HG03442 (cell line): ENCODE results near the gene MPHOSPH9.
"Not testable (repeated sequence)": the region's sequence is repeated elsewhere in the genome, so short reads cannot be mapped to it uniquely, and the experiment has no call there.

ENCODE experiments used
- ATAC-seq: cut with Tn5 transposase; IDR thresholded peaks from one replicate; pipeline ENCODE4 v1.9.1; 2021; ENCODE audit warnings: mild to moderate bottlenecking, moderate library complexity; ENCODE audit not compliant: unreplicated experiment

MPHOSPH9 gene

GRCh38 chr12:123227581-123228258, 5.2 kb downstream of the MPHOSPH9 start:
- no peak for ATAC-seq

- no peak for ATAC-seq
Measured at GRCh38 chr12:123225443-123225842, 7.5 kb downstream of the MPHOSPH9 start.

DNA sequence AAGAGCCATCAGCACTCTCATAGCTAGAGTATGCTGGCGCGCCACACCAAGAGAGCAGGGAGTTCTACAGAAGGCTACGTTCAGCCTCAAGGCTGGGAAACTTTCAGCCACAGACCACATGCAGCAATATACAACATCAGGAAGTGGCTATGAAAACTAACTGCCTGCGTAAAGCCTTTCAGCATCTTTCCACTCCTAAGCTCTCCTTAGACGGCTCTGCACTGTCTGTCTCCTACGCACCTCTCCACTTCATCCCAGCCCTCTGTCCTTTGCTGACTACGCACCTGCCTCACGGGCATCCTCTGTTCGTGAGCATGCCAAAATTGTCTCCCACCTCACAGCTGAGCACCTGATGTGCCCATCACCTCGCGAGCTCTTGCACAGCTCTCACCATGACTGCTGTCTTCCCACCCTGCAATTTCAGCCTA, 9.7 kb downstream of the MPHOSPH9 start:
- ATAC-seq = peak; percentile 77

- ATAC-seq = not testable (repeated sequence)
Measured at GRCh38 chr12:123207815-123208214, 25.1 kb downstream of the MPHOSPH9 start.

DNA sequence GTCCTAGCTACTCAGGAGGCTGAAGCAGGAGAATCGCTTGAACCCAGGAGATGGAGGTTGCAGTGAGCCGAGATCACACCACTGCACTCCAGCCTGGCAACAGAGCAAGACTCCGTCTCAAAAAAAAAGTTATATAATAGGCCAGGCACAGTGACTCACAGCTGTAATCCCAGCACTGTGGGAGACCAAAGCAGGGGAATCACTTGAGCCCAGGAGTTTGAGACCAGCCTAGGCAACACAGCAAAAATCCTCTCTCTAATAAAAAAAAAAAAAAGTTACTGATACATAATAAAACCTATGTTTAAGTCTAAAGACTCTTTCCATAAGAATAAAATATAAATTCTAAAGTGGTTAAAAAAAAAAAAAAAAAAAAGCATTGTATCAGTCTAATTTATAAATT, 26.1 kb downstream of the MPHOSPH9 start:
- ATAC-seq = not testable (repeated sequence)

GRCh38 chr12:123200414-123200813, 32.5 kb downstream of the MPHOSPH9 start:
- ATAC-seq = no peak

DNA sequence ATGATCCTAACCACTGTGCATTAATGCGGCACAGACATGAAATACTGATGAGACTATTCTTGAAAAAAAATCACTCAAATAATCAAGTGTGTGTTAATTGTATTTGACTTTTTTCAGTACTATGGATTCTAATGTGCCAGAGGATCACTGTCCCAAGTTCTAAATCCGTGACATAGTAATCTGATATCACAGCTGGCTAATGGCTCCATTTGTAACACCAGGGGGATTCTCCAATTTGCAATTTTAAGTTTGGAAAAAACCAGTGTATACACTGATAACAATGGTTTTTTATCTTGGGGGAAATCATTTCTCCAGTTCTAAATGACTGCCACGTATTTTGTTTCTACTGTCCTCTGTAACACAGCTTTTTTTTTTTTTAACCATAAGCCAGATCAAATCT, 33.0 kb downstream of the MPHOSPH9 start:
- ATAC-seq = no peak

DNA sequence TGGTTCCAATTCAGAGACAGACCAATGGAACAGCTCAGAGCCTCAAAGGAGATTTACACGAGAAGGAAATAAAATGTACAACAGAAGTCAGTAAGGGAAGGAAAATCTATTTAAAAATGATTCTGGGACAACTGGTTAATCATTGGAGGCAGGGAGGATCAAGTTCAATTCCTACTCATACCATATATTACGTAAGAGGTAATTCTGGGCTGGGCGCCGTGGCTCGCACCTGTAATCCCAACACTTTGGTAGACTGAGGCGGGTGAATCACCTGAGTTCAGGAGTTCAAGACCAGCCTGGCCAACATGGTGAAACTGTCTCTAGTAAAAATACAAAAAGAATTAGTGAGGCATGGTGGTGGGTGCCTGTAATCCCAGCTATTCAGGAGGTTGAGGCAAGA, 45.3 kb downstream of the MPHOSPH9 start:
- ATAC-seq = no peak

- no peak for ATAC-seq
Measured at GRCh38 chr12:123180171-123180570, 52.8 kb downstream of the MPHOSPH9 start.

DNA sequence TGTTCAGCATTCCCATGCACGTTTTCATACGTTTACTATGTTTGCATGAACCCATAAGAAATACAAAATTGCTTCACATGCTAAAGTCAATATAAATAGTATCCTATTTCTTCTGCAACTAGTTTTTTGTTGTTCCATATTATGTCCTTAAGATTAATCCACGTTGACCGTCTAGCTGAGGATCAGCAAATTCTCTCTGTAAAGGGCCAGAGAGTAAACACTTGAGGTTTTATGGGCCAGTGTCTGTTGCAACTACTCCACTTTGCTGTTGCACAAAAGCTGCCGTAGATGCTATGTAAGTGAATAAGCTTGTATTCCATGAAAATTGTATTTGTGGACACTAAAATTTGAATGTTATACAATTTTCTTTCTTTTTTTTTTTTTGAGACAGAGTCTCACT, 61.0 kb downstream of the MPHOSPH9 start:
- no peak for ATAC-seq

- no peak for ATAC-seq
Measured at GRCh38 chr12:123167329-123167728, 65.6 kb downstream of the MPHOSPH9 start.

DNA sequence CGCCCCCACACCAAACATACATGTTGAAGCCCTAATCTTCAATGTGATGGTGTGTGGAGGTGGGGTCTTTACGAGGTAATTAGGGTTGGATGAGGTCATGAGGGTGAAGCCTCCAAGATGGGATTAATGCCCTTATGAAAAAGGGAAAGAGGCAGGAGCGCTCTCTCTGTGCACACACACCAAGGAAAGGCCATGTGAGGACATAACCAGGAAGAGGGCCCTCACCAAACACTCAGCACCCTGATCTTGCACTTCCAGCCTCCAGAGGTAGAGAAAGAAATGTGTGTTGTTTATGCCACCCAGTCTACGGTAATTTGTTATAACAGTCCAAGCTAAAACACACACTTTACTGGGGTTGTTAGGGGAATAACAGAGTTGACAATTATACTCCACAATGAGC, 67.4 kb downstream of the MPHOSPH9 start:
- no peak for ATAC-seq

- no peak for ATAC-seq
Measured at GRCh38 chr12:123164710-123165261, 68.2 kb downstream of the MPHOSPH9 start.

- no peak for ATAC-seq
Measured at GRCh38 chr12:123164222-123164621, 68.7 kb downstream of the MPHOSPH9 start.

DNA sequence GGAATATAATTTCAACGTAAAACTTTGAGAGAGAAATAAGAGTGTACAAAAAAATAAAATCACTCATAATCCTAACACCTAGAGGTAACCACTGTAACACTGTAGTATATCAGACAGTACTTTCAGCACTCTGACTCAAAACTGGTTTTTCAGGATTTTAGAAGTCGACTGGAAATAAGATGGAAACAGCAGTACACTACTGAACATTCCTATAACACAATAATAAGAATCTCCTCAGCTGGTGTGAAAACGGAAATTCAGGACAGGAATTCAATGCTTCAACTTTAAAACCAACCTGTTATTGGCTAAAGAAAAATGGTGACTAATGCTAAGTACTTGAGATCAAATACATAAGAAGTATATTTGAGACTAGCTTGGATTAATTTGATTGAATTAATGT, 69.7 kb downstream of the MPHOSPH9 start:
- ATAC-seq = no peak

- no peak for ATAC-seq
Measured at GRCh38 chr12:123160801-123161487, 72.0 kb downstream of the MPHOSPH9 start.

DNA sequence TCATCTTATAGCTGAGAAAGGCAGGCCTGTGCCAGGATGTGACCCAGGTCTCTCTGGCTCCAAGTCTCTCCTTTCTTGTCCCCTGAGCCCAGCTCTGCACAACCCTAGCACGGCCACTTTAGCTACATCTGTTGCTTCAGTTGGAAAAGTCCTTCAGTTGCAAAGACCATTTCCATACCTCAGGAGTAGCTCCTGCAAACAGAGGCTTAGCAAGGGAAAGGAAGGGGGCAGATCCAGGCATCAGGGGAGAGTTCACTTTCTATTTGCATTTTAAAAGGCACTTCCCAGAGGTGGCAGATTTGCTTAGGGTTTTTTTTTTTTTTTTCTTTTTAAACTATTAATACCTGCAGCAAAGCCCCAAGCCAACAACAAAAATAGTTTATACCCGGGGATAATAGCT, 79.0 kb downstream of the MPHOSPH9 start:
- no peak for ATAC-seq

DNA sequence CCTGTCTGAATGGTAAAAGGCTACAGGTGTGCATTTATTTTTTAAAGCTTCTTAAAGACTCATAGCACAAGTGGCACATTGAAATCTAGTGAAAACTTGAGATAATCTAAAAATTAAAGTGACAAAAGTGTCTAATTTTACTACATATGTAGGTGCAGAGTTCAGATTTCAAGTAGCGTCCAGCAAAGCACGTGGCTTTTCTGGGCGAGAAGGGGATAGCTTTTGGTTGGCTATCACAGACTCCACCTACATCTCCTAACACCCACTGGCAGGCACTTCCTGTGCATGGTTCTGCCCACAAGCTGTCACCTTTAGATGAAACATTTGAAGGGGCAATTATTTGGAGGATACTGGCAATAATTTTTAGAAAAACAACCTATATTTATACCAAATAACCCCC, 80.1 kb downstream of the MPHOSPH9 start:
- ATAC-seq = no peak

DNA sequence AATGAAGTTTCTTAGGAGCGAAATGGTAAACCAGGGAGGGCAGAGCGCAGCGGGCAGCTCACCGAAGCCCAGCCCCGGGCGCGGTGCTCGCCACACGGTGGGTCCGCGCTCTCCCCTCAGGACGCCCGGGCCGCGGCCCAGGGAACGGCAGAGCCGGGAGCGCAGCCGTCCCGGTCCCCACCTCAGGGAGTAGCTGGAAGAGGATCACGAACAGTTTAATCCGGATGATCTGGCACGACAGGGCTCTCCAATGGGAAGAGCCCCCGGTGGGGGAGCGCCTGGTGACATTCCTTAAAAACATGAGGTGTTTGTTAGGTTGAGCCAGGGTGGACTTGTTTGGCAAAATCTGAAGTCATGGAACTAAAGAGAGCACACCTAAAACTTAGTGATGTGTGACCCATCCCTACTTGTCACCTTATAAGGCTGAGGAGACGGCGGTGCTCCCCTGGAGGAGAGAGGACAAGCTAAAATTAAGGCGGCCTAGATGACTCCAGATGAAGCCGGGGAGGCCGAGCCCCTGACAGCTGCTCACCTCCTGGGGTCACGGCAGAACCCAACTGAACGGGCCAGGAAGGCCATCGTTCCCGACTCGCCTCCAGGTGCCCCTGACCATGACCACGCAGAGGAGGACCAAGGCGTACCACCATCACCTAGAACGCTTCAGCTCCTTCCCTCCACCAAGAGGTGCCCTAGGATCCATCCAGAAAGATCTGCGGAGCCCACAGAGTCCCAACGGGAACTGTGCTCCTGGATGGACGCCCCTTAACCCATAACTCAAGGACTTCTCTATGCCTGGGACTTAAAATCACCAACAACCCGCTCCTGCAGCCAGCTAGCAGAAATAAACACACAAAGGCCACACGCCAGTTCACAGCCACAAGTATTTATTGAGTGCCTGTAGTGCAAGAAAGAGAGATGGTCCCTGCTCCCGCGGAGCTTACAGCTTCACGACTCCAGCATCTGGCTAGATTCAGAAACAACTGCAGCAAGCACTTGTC, 81.2 kb downstream of the MPHOSPH9 start:
- ATAC-seq = peak; percentile 25

DNA sequence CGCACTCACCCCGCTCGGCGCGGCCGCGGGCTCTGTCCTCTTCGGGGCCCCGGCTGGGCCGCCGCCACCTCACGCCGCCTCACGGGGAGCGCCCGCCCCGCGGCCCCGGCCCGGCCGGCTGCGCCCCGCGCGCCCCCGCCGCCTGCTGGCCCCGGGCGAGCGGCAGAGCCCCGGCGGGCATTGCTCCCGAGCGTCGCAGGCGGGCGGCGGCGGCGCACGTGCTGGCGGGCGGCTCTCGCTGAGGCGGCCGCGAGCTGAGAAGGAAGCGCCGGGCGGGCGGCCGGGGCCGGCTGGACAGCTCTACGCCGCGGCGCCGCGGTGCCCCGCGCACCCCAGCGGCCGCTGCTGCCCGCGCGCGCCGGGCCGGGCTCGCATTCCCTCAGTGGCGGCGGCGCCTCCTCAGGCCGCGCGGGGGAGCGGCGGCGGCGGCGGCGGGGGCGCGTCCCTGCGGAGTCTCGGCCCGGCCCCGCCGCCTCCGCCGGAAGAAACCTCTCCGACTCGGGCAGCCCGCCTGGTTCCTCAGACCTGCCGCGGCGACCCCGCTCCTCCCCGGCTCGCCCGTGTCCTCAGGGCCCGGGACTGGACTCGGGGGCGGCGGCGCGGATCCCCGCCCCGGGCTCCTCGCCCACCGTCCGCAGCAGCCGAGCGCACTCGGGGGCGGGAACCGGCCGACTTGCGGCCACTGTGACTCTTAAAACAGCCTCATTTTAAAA, 82.0 kb downstream of the MPHOSPH9 start, which contains the start of gene PITPNM2:
Gene PITPNM2, minus strand, starts transcription at position 347 of the 713 bp plus-strand sequence. CDS start 116,500 bp downstream, outside the sequence.
- peak; percentile 56 for ATAC-seq
